Panc1 (cell line): ENCODE data around the gene FIGN. TPM values are rescaled to one million over a fixed set of nuclear protein-coding genes. Genes with fewer than 3 reads are reported as not detected.

Experiments used
- ATAC-seq: fragments of 200-7000 bp; cut with Tn5 transposase; 2 replicates; pipeline ENCODE4 v1.9.1; 2020; ENCODE audit warnings: mild to moderate bottlenecking, moderate library complexity
- BruUV-seq: library from RNA; stranded (reverse); fragments of 400-500 nt; replicated peaks from 2 replicates; lab custom pipeline; 2021; lab: Mats Ljungman, UMichigan
- CTCF ChIA-PET: fragments of 300-600 bp; sonication (Branson Sonifier 250); formaldehyde crosslinking; loops from one replicate; lab custom pipeline; 2022; ENCODE audit warnings: antibody characterized with exemption; lab: Charles Lee
- POLR2A ChIA-PET: fragments of 300-600 bp; sonication (Branson Sonifier 250); formaldehyde crosslinking; loops from one replicate; lab custom pipeline; 2022; ENCODE audit warnings: antibody characterized with exemption; lab: Charles Lee
- DNase-seq: peaks from one replicate; pipeline ENCODE4 v3.0.0-alpha.2; 2010; ENCODE audit warnings: low read depth, low spot score
- H3K27ac ChIP-seq: 2 replicates; pipeline ENCODE4 v1.5.1; 2011; ENCODE audit warnings: mild to moderate bottlenecking, low read length, inconsistent platforms
- H3K27me3 ChIP-seq: fragments of 200-500 bp; sonication (Bioruptor generic); 2 replicates; pipeline ENCODE4 v1.6.0; 2014; ENCODE audit warnings: low read length, inconsistent platforms; ENCODE audit not compliant: control insufficient read depth, insufficient read depth
- H3K36me3 ChIP-seq: fragments of 200-500 bp; sonication (Bioruptor generic); 2 replicates; pipeline ENCODE4 v1.5.1; 2014; ENCODE audit warnings: inconsistent platforms, mild to moderate bottlenecking, low read length, moderate library complexity; ENCODE audit not compliant: control insufficient read depth, insufficient read depth
- H3K4me1 ChIP-seq: 2 replicates; pipeline ENCODE4 v1.5.1; 2011; ENCODE audit warnings: inconsistent platforms, mild to moderate bottlenecking, low read length, moderate library complexity; ENCODE audit not compliant: control insufficient read depth, insufficient read depth
- H3K4me3 ChIP-seq, 2 experiments: 2 replicates each; pipeline ENCODE4 v1.5.1; 2011 to 2012; ENCODE audit warnings: low read depth in 2 of 2, low read length in 2 of 2, mild to moderate bottlenecking in 2 of 2, inconsistent platforms in 1 of 2, moderate library complexity in 1 of 2
- H3K9me3 ChIP-seq: fragments of 200-500 bp; sonication (Bioruptor generic); 2 replicates; pipeline ENCODE4 v1.5.1; 2014; ENCODE audit warnings: low read depth, mild to moderate bottlenecking, inconsistent platforms, low read length, moderate library complexity; ENCODE audit not compliant: control insufficient read depth, insufficient read depth
- POLR2AphosphoS5 ChIP-seq: IDR thresholded peaks from 2 replicates; pipeline ENCODE4 v1.6.1; 2012; ENCODE audit warnings: mild to moderate bottlenecking, low read depth, low read length, moderate library complexity
- SIN3A ChIP-seq: IDR thresholded peaks from 2 replicates; pipeline ENCODE4 v1.6.1; 2012; ENCODE audit warnings: low read depth, mild to moderate bottlenecking, low read length, moderate library complexity, borderline replicate concordance; ENCODE audit not compliant: insufficient read depth
- TCF7L2 ChIP-seq: IDR thresholded peaks from 2 replicates; pipeline ENCODE4 v1.6.1; 2011; ENCODE audit warnings: mild to moderate bottlenecking, low read depth, low read length, inconsistent platforms
- in situ Hi-C: cut with HindIII; loops from 2 replicates; pipeline ENCODE4 v1.10.0; 2016; ENCODE audit warnings: low sequenced_read_pairs, low pct_unique_long_range_greater_than_20kb
- intact Hi-C: fragments of 100-400 bp; cut with micrococcal nuclease; formaldehyde crosslinking; loops from one replicate; pipeline ENCODE4 v1.10.0; 2022; ENCODE audit not compliant: unreplicated experiment
- total RNA-seq: library from RNA; stranded (reverse); gene quantifications from one replicate; pipeline ENCODE4 v1.2.1, GENCODE V29; 2021; ENCODE audit not compliant: unreplicated experiment
- TF ChIP-seq, protein P1 (sequence below): fragments of 450-650 bp; IDR thresholded peaks from 2 replicates; pipeline ENCODE4 v1.5.1; 2017; ENCODE audit warnings: mild to moderate bottlenecking
- TF ChIP-seq, protein P2 (sequence below), 2 experiments: IDR thresholded peaks; 2 replicates each; pipeline ENCODE4 v1.6.1; 2011 to 2012; ENCODE audit warnings: low read depth in 2 of 2, control low read depth in 1 of 2, low read length in 1 of 2, mild to moderate bottlenecking in 1 of 2, moderate library complexity in 1 of 2; ENCODE audit not compliant: insufficient read depth in 1 of 2

FIGN gene
- total RNA-seq, 1 experiment from 2014 or later: 19.5 TPM

DNA sequence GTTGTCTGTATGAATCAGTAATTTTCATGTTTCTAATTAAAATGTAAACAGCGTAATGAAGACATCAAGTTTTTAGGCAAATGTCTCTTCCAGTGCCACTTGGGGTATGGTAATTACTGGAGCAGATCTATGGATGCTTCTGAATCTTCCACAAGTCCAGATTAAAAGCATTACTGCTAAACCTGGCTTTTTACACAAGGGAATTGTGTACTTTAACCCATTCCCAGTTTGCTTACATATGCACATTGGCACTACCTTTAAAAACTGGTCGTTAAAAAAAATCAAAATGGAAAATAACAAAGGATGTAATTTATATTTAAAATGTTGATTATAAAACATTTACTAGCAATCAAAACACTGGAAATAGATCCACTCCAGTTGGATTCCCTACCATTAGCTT lies 19.7 kb downstream of the FIGN start:
- no peaks in the 10 kb centered on the region for H3K36me3 ChIP-seq
- H3K9me3 ChIP-seq: no peaks in the 10 kb centered on the region
- intact Hi-C loops (no loop called here), in situ Hi-C loops (no loop called here)
- no TSS peak for BruUV-seq
- ATAC-seq: no peak
- no peak overlapping the region for H3K4me3 ChIP-seq
- POLR2A ChIA-PET: no interaction called here
- CTCF ChIA-PET: no interaction called here
- H3K27me3 ChIP-seq: no peaks in the 10 kb centered on the region
- 0 out of 2 replicates have a peak overlapping the region, but pooled peaks have one; percentile 40 for H3K27ac ChIP-seq
- no peak for DNase-seq
- peaks cover 50% of the 10 kb centered on the region for H3K4me1 ChIP-seq
- TF ChIP-seq, protein P1, sequence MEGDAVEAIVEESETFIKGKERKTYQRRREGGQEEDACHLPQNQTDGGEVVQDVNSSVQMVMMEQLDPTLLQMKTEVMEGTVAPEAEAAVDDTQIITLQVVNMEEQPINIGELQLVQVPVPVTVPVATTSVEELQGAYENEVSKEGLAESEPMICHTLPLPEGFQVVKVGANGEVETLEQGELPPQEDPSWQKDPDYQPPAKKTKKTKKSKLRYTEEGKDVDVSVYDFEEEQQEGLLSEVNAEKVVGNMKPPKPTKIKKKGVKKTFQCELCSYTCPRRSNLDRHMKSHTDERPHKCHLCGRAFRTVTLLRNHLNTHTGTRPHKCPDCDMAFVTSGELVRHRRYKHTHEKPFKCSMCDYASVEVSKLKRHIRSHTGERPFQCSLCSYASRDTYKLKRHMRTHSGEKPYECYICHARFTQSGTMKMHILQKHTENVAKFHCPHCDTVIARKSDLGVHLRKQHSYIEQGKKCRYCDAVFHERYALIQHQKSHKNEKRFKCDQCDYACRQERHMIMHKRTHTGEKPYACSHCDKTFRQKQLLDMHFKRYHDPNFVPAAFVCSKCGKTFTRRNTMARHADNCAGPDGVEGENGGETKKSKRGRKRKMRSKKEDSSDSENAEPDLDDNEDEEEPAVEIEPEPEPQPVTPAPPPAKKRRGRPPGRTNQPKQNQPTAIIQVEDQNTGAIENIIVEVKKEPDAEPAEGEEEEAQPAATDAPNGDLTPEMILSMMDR: no peak
- TF ChIP-seq TCF7L2 (no peak), SIN3A (no peak), POLR2AphosphoS5 (no peak)
- TF ChIP-seq, protein P2, sequence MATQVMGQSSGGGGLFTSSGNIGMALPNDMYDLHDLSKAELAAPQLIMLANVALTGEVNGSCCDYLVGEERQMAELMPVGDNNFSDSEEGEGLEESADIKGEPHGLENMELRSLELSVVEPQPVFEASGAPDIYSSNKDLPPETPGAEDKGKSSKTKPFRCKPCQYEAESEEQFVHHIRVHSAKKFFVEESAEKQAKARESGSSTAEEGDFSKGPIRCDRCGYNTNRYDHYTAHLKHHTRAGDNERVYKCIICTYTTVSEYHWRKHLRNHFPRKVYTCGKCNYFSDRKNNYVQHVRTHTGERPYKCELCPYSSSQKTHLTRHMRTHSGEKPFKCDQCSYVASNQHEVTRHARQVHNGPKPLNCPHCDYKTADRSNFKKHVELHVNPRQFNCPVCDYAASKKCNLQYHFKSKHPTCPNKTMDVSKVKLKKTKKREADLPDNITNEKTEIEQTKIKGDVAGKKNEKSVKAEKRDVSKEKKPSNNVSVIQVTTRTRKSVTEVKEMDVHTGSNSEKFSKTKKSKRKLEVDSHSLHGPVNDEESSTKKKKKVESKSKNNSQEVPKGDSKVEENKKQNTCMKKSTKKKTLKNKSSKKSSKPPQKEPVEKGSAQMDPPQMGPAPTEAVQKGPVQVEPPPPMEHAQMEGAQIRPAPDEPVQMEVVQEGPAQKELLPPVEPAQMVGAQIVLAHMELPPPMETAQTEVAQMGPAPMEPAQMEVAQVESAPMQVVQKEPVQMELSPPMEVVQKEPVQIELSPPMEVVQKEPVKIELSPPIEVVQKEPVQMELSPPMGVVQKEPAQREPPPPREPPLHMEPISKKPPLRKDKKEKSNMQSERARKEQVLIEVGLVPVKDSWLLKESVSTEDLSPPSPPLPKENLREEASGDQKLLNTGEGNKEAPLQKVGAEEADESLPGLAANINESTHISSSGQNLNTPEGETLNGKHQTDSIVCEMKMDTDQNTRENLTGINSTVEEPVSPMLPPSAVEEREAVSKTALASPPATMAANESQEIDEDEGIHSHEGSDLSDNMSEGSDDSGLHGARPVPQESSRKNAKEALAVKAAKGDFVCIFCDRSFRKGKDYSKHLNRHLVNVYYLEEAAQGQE (IDR thresholded peaks at IDR 0.05; ENCODE audit: insufficient read depth in 1 of 2, low read depth in 2 of 2, low read length in 1 of 2): no peak

DNA sequence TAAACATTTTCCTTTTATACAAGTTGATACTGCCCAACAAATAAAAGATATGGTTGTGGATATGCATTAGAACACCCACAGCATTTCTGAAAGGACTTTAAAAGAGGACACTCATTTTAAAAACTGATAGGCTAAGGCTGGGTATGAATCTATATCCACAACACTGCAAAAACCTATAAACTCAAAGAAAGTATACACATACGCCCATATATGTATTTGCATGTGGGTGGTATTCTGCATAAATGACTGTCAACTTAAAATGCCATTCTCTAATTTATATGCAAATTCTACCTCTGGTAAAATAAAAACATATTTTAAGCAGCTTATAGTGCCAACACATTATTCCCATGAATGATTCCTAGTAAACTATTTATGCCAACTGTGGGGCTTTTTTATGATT lies 20.1 kb downstream of the FIGN start:
- in situ Hi-C loops (no loop called here), intact Hi-C loops (no loop called here)
- DNase-seq (no peak), ATAC-seq (no peak)
- H3K4me3 ChIP-seq: no peak overlapping the region
- 0 out of 2 replicates have a peak overlapping the region, but pooled peaks have one; percentile 40 for H3K27ac ChIP-seq
- no peaks in the 10 kb centered on the region for H3K36me3 ChIP-seq
- BruUV-seq: no TSS peak
- no peaks in the 10 kb centered on the region for H3K9me3 ChIP-seq
- no peaks in the 10 kb centered on the region for H3K27me3 ChIP-seq
- H3K4me1 ChIP-seq: peaks cover 50% of the 10 kb centered on the region
- TF ChIP-seq POLR2AphosphoS5 (no peak), SIN3A (no peak), TCF7L2 (no peak)
- TF ChIP-seq, protein P2 (IDR thresholded peaks at IDR 0.05; ENCODE audit: insufficient read depth in 1 of 2, low read depth in 2 of 2, low read length in 1 of 2): no peak
- TF ChIP-seq, protein P1: no peak
- ChIA-PET CTCF (no interaction called here), POLR2A (no interaction called here)
